Erythroblast (primary cell): ENCODE data around the gene COA7.

Experiments
- GATA1 ChIP-seq: IDR thresholded peaks from 2 replicates; pipeline ENCODE4 v1.6.1; 2011; ENCODE audit warnings: low read depth, mild to moderate bottlenecking, control low read depth, low read length, moderate library complexity
- POLR2A ChIP-seq: IDR thresholded peaks from 2 replicates; pipeline ENCODE4 v1.6.1; 2011; ENCODE audit warnings: mild to moderate bottlenecking, low read length

- TF ChIP-seq POLR2A, result no peak
- TF ChIP-seq GATA1, result no peak
Measured at GRCh38 chr1:52702886-52703787, 5.0 kb upstream of the COA7 start.
